ENCODE results near the gene TBX18.

Gene TBX18

GRCh38 chr6:84791233-84791632, 26.8 kb upstream of the TBX18 start:
- H3K79me2 ChIP-seq, result no peaks in the 10 kb centered on the region
- no peaks in the 10 kb centered on the region for H3K27me3 ChIP-seq (ENCODE audit: control insufficient read depth, insufficient read depth, low read length)
- H3K9me3 ChIP-seq (ENCODE audit: control insufficient read depth, low read length), result no peaks in the 10 kb centered on the region
- no peaks in the 10 kb centered on the region for H3K36me3 ChIP-seq (ENCODE audit: control insufficient read depth, insufficient read depth, low read length)
- no peak overlapping the region for H3K4me2 ChIP-seq (ENCODE audit: low read length)
- no peak overlapping the region for H3K27ac ChIP-seq
- H3K9ac ChIP-seq, result no peak overlapping the region
- no peaks in the 10 kb centered on the region for H3K4me1 ChIP-seq
- no peak for TF ChIP-seq CTCF (IDR thresholded peaks at IDR 0.05)
- no peak overlapping the region for H2AFZ ChIP-seq
- H3K4me3 ChIP-seq (ENCODE audit: low read depth, low read length), result no peak overlapping the region

- Histone ChIP-seq H3K4me3 (ENCODE audit: low read depth, low read length) (no peak overlapping the region), H3K9ac (no peak overlapping the region), H3K36me3 (ENCODE audit: control insufficient read depth, insufficient read depth, low read length) (no peaks in the 10 kb centered on the region), H3K4me1 (no peaks in the 10 kb centered on the region), H3K79me2 (no peaks in the 10 kb centered on the region), H3K4me2 (ENCODE audit: low read length) (no peak overlapping the region), H2AFZ (no peak overlapping the region), H3K27me3 (ENCODE audit: control insufficient read depth, insufficient read depth, low read length) (peaks cover 3% of the 10 kb centered on the region), H3K27ac (no peak overlapping the region), H3K9me3 (ENCODE audit: control insufficient read depth, low read length) (no peaks in the 10 kb centered on the region)
- TF ChIP-seq CTCF (IDR thresholded peaks at IDR 0.05), result no peak
Measured at GRCh38 chr6:84789170-84789569, 24.8 kb upstream of the TBX18 start.

GRCh38 chr6:84788689-84789088, 24.3 kb upstream of the TBX18 start:
- TF ChIP-seq CTCF (IDR thresholded peaks at IDR 0.05), result no peak
- no peaks in the 10 kb centered on the region for H3K9me3 ChIP-seq (ENCODE audit: control insufficient read depth, low read length)
- H3K27me3 ChIP-seq (ENCODE audit: control insufficient read depth, insufficient read depth, low read length), result peaks cover 3% of the 10 kb centered on the region

GRCh38 chr6:84785671-84786070, 21.3 kb upstream of the TBX18 start:
- Histone ChIP-seq H3K4me1 (no peaks in the 10 kb centered on the region), H3K9ac (no peak overlapping the region), H3K9me3 (ENCODE audit: control insufficient read depth, low read length) (no peaks in the 10 kb centered on the region), H3K79me2 (no peaks in the 10 kb centered on the region), H3K36me3 (ENCODE audit: control insufficient read depth, insufficient read depth, low read length) (no peaks in the 10 kb centered on the region), H3K4me3 (ENCODE audit: low read depth, low read length) (no peak overlapping the region), H3K4me2 (ENCODE audit: low read length) (no peak overlapping the region), H2AFZ (no peak overlapping the region), H3K27me3 (ENCODE audit: control insufficient read depth, insufficient read depth, low read length) (peaks cover 3% of the 10 kb centered on the region), H3K27ac (no peak overlapping the region)
- no peak for TF ChIP-seq CTCF (IDR thresholded peaks at IDR 0.05)

More at GRCh38 chr6:84788689-84789088, 24.3 kb upstream of the TBX18 start:
- H3K79me2 ChIP-seq, result no peaks in the 10 kb centered on the region
- H2AFZ ChIP-seq, result no peak overlapping the region
- H3K9ac ChIP-seq, result no peak overlapping the region
- no peaks in the 10 kb centered on the region for H3K4me1 ChIP-seq
- no peaks in the 10 kb centered on the region for H3K36me3 ChIP-seq (ENCODE audit: control insufficient read depth, insufficient read depth, low read length)
- H3K27ac ChIP-seq, result no peak overlapping the region
- no peak overlapping the region for H3K4me2 ChIP-seq (ENCODE audit: low read length)
- H3K4me3 ChIP-seq (ENCODE audit: low read depth, low read length), result no peak overlapping the region

- Histone ChIP-seq H3K79me2 (no peaks in the 10 kb centered on the region), H3K9ac (no peak overlapping the region), H3K4me3 (ENCODE audit: low read depth, low read length) (no peak overlapping the region), H3K27ac (no peak overlapping the region), H3K27me3 (ENCODE audit: control insufficient read depth, insufficient read depth, low read length) (peaks cover 4% of the 10 kb centered on the region), H3K36me3 (ENCODE audit: control insufficient read depth, insufficient read depth, low read length) (no peaks in the 10 kb centered on the region), H3K9me3 (ENCODE audit: control insufficient read depth, low read length) (no peaks in the 10 kb centered on the region), H3K4me1 (no peaks in the 10 kb centered on the region), H3K4me2 (ENCODE audit: low read length) (no peak overlapping the region), H2AFZ (no peak overlapping the region)
- TF ChIP-seq CTCF (IDR thresholded peaks at IDR 0.05), result no peak
Measured at GRCh38 chr6:84779917-84780316, 15.5 kb upstream of the TBX18 start.
